Neural progenitor cell (in vitro differentiated cells): ENCODE data around the gene TYMS. TPM values are rescaled to one million over a fixed set of nuclear protein-coding genes. Genes with fewer than 3 reads are reported as not detected.

Experiments
- DNase-seq: peaks from one replicate; pipeline ENCODE4 v3.0.0-alpha.2; 2016; ENCODE audit warnings: low spot score
- H2AFZ ChIP-seq: fragments of 200-600 bp; sonication (generic); replicated peaks from 2 replicates; pipeline ENCODE4 v1.6.1; 2016; ENCODE audit warnings: antibody characterized with exemption
- H3F3A ChIP-seq: fragments of 200-600 bp; sonication (generic); 2 replicates; pipeline ENCODE4 v1.6.1; 2016; ENCODE audit warnings: antibody characterized with exemption, low read depth
- H3K27ac ChIP-seq: fragments of 200-600 bp; sonication (generic); 2 replicates; pipeline ENCODE4 v1.5.1; 2016; ENCODE audit warnings: mild to moderate bottlenecking
- H3K27me3 ChIP-seq: fragments of 200-600 bp; sonication (generic); 2 replicates; pipeline ENCODE4 v1.6.1; 2016; ENCODE audit warnings: mild to moderate bottlenecking, moderate library complexity
- H3K36me3 ChIP-seq: fragments of 200-600 bp; sonication (generic); 2 replicates; pipeline ENCODE4 v1.5.1; 2016
- H3K4me1 ChIP-seq: fragments of 200-600 bp; sonication (generic); 2 replicates; pipeline ENCODE4 v1.6.1; 2016; ENCODE audit warnings: mixed run types
- H3K4me2 ChIP-seq: fragments of 200-600 bp; sonication (generic); 2 replicates; pipeline ENCODE4 v1.6.1; 2016
- H3K4me3 ChIP-seq: fragments of 200-600 bp; sonication (generic); 2 replicates; pipeline ENCODE4 v1.5.1; 2016
- H3K79me2 ChIP-seq: fragments of 200-600 bp; sonication (generic); 2 replicates; pipeline ENCODE4 v1.6.1; 2016; ENCODE audit warnings: low read depth
- H3K9ac ChIP-seq: fragments of 200-600 bp; sonication (generic); 2 replicates; pipeline ENCODE4 v1.6.1; 2016
- H3K9me3 ChIP-seq: fragments of 200-600 bp; sonication (generic); 2 replicates; pipeline ENCODE4 v1.5.1; 2016; ENCODE audit warnings: low read depth
- H4K20me1 ChIP-seq: fragments of 200-600 bp; sonication (generic); 2 replicates; pipeline ENCODE4 v1.6.1; 2016; ENCODE audit warnings: low read depth
- H3K27ac Mint-ChIP-seq: 3 replicates; pipeline ENCODE4 v1.8.0; 2021; ENCODE audit warnings: mixed read lengths
- H3K27me3 Mint-ChIP-seq: 2 replicates; pipeline ENCODE4 v1.8.0; 2022; ENCODE audit warnings: low read depth, mild to moderate bottlenecking, inconsistent platforms, moderate library complexity, mixed read lengths; ENCODE audit not compliant: insufficient read depth
- H3K36me3 Mint-ChIP-seq: 3 replicates; pipeline ENCODE4 v1.8.0; 2021; ENCODE audit warnings: mixed read lengths
- H3K4me1 Mint-ChIP-seq: 3 replicates; pipeline ENCODE4 v1.8.0; 2021; ENCODE audit warnings: mixed read lengths
- H3K4me3 Mint-ChIP-seq: 3 replicates; pipeline ENCODE4 v1.8.0; 2021; ENCODE audit warnings: mild to moderate bottlenecking, moderate library complexity, mixed read lengths
- H3K9me3 Mint-ChIP-seq: 3 replicates; pipeline ENCODE4 v1.8.0; 2020; ENCODE audit warnings: mixed read lengths
- CTCF ChIP-seq: fragments of 200-600 bp; sonication (generic); IDR thresholded peaks from 2 replicates; pipeline ENCODE4 v1.5.1; 2017; ENCODE audit warnings: antibody characterized with exemption, mild to moderate bottlenecking
- EZH2 ChIP-seq: fragments of 200-600 bp; sonication (generic); IDR thresholded peaks from 2 replicates; pipeline ENCODE4 v1.6.1; 2017; ENCODE audit warnings: antibody characterized with exemption, mild to moderate bottlenecking, moderate library complexity
- EZH2phosphoT487 ChIP-seq: fragments of 200-600 bp; sonication (generic); IDR thresholded peaks from 2 replicates; pipeline ENCODE4 v1.6.1; 2017; ENCODE audit warnings: antibody characterized with exemption
- total RNA-seq: library from RNA; depleted of rRNA; stranded (reverse); fragments of >200 nt; gene quantifications from 2 replicates; pipeline ENCODE4 v1.2.3, GENCODE V29; 2015; ENCODE audit warnings: low replicate concordance

The TYMS gene
- total RNA-seq, 1 donor from 2014 or later = 86.9 TPM

- Histone ChIP-seq H3K27ac (no peak overlapping the region), H3K36me3 (no peaks in the 10 kb centered on the region), H3K27me3 (peaks cover 25% of the 10 kb centered on the region), H3F3A (peaks cover 4% of the 10 kb centered on the region), H3K9ac (no peak overlapping the region), H3K4me2 (no peak overlapping the region), H3K4me1 (no peaks in the 10 kb centered on the region), H2AFZ (no peak overlapping the region), H3K4me3 (no peak overlapping the region), H3K79me2 (no peaks in the 10 kb centered on the region), H4K20me1 (peaks cover 17% of the 10 kb centered on the region), H3K9me3 (no peaks in the 10 kb centered on the region)
- H3K9me3 Mint-ChIP-seq = no peaks in the 10 kb centered on the region
- H3K27ac Mint-ChIP-seq = no peak overlapping the region
- DNase-seq = no peak
- H3K27me3 Mint-ChIP-seq = no peaks in the 10 kb centered on the region
- H3K4me3 Mint-ChIP-seq = no peak overlapping the region
- peaks cover 18% of the 10 kb centered on the region for H3K36me3 Mint-ChIP-seq
- H3K4me1 Mint-ChIP-seq = peaks cover 12% of the 10 kb centered on the region
- no peak for TF ChIP-seq EZH2phosphoT487
- TF ChIP-seq EZH2 = no peak
- TF ChIP-seq CTCF = no peak
Measured at GRCh38 chr18:692824-693223, 35.4 kb downstream of the TYMS start.

GRCh38 chr18:693466-694187 is 36.2 kb downstream of the TYMS start:
- Histone ChIP-seq H2AFZ (no peak overlapping the region), H3F3A (peaks cover 4% of the 10 kb centered on the region), H3K79me2 (no peaks in the 10 kb centered on the region), H3K27ac (no peak overlapping the region), H3K4me3 (no peak overlapping the region), H3K36me3 (no peaks in the 10 kb centered on the region), H3K27me3 (peaks cover 17% of the 10 kb centered on the region), H3K4me2 (no peak overlapping the region), H3K9me3 (no peaks in the 10 kb centered on the region), H3K4me1 (no peaks in the 10 kb centered on the region), H4K20me1 (peaks cover 10% of the 10 kb centered on the region), H3K9ac (no peak overlapping the region)
- Mint-ChIP-seq H3K4me3 (no peak overlapping the region), H3K9me3 (no peaks in the 10 kb centered on the region), H3K36me3 (peaks cover 18% of the 10 kb centered on the region), H3K27me3 (no peaks in the 10 kb centered on the region), H3K4me1 (peaks cover 12% of the 10 kb centered on the region), H3K27ac (no peak overlapping the region)
- no peak for DNase-seq
- TF ChIP-seq EZH2 = no peak
- TF ChIP-seq EZH2phosphoT487 = no peak
- TF ChIP-seq CTCF = no peak

- no peak for DNase-seq
- Histone ChIP-seq H3K4me1 (no peaks in the 10 kb centered on the region), H3K27ac (no peak overlapping the region), H3K4me3 (no peak overlapping the region), H3K9me3 (no peaks in the 10 kb centered on the region), H2AFZ (no peak overlapping the region), H3F3A (no peaks in the 10 kb centered on the region), H3K79me2 (no peaks in the 10 kb centered on the region), H3K27me3 (no peaks in the 10 kb centered on the region), H3K9ac (no peak overlapping the region), H4K20me1 (peaks cover 4% of the 10 kb centered on the region), H3K4me2 (no peak overlapping the region), H3K36me3 (no peaks in the 10 kb centered on the region)
- Mint-ChIP-seq H3K9me3 (no peaks in the 10 kb centered on the region), H3K4me1 (peaks cover 12% of the 10 kb centered on the region), H3K4me3 (no peak overlapping the region), H3K27ac (no peak overlapping the region), H3K36me3 (peaks cover 17% of the 10 kb centered on the region), H3K27me3 (no peaks in the 10 kb centered on the region)
- TF ChIP-seq EZH2 (no peak), CTCF (no peak), EZH2phosphoT487 (no peak)
Measured at GRCh38 chr18:697012-697411, 39.6 kb downstream of the TYMS start.
